Vagina (tissue), 2 donors: ENCODE measurements around the gene GINS3. TPM values are rescaled to one million over a fixed set of nuclear protein-coding genes. Genes with fewer than 3 reads are reported as not detected.

Experiments used
- DNase-seq, 2 donors: peaks; one replicate each; pipeline ENCODE4 v3.0.0-alpha.2; 2017; ENCODE audit errors: extremely low spot score in 2 of 2
- H3K27ac ChIP-seq: fragments of 200-600 bp; sonication (generic); one replicate; pipeline ENCODE4 v1.5.1; 2019
- H3K27me3 ChIP-seq: fragments of 200-600 bp; sonication (generic); one replicate; pipeline ENCODE4 v1.5.1; 2019
- H3K36me3 ChIP-seq, 2 donors: fragments of 200-600 bp; sonication (generic); one replicate each; pipeline ENCODE4 v1.5.1; 2017 to 2019
- H3K4me1 ChIP-seq: fragments of 200-600 bp; sonication (generic); one replicate; pipeline ENCODE4 v1.5.1; 2019
- H3K4me3 ChIP-seq, 2 donors: fragments of 200-600 bp; sonication (generic); 1 replicate in 1 of 2; 2 replicates in 1 of 2; pipeline ENCODE4 v1.5.1; 2016 to 2019
- H3K9me3 ChIP-seq: fragments of 200-600 bp; sonication (generic); one replicate; pipeline ENCODE4 v1.5.1; 2019
- POLR2A ChIP-seq, 2 donors: fragments of 450-650 bp; IDR thresholded peaks; one replicate each; pipeline ENCODE4 v1.6.1; 2017; ENCODE audit warnings: antibody characterized with exemption in 2 of 2, mild to moderate bottlenecking in 2 of 2, moderate library complexity in 2 of 2
- POLR2AphosphoS5 ChIP-seq, 2 donors: sonication (generic); formaldehyde crosslinking; IDR thresholded peaks; one replicate each; pipeline ENCODE4 v1.9.0; 2017; ENCODE audit warnings: antibody characterized with exemption in 2 of 2, mild to moderate bottlenecking in 2 of 2, low read depth in 1 of 2; ENCODE audit not compliant: insufficient read depth in 1 of 2
- intact Hi-C: fragments of 100-400 bp; cut with DNase I; formaldehyde crosslinking; loops from one replicate; pipeline ENCODE4 v1.15.1; 2023
- total RNA-seq: library from RNA; depleted of rRNA; stranded (reverse); fragments of >200 nt; gene quantifications from one replicate; pipeline ENCODE4 v1.2.3, GENCODE V29; 2016
- TF ChIP-seq, protein P1 (sequence below), 3 experiments: fragments of 450-650 bp in 2 of 3; fragments of 200-600 bp in 1 of 3; sonication (generic) in 1 of 3; IDR thresholded peaks; one replicate each; pipeline ENCODE4 v1.5.1; 2017 to 2019; ENCODE audit warnings: antibody characterized with exemption in 3 of 3, mild to moderate bottlenecking in 2 of 3, moderate library complexity in 2 of 3

The GINS3 gene
- total RNA-seq, 1 donor from 2014 or later: 7.4 TPM

DNA sequence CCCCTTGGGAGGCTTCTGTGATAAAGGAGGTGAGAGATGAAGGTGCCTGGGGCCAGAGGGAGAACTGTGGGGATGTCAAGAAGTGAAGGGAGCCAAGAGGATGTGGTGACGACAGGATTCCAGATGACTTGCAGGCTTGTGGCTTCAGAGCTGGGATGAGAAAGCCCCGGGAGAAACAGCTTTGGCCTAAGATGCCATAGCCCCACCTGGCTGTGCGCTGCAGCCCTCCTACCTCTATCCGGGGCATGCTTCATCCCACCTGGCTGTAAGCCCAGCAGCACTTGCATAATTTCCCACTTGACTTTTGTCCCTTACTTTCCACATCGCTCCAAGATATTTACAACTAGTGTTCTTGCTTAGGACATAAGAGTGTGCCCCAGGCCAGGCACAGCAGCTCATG, 29.3 kb downstream of the GINS3 start:
- H3K36me3 ChIP-seq: no peaks in the 10 kb centered on the region
- H3K4me1 ChIP-seq: no peaks in the 10 kb centered on the region
- no peak for DNase-seq
- H3K27me3 ChIP-seq: no peaks in the 10 kb centered on the region
- no peaks in the 10 kb centered on the region for H3K9me3 ChIP-seq
- no peak overlapping the region for H3K27ac ChIP-seq
- intact Hi-C loops: no loop called here
- no peak overlapping the region for H3K4me3 ChIP-seq
- TF ChIP-seq, protein P1, sequence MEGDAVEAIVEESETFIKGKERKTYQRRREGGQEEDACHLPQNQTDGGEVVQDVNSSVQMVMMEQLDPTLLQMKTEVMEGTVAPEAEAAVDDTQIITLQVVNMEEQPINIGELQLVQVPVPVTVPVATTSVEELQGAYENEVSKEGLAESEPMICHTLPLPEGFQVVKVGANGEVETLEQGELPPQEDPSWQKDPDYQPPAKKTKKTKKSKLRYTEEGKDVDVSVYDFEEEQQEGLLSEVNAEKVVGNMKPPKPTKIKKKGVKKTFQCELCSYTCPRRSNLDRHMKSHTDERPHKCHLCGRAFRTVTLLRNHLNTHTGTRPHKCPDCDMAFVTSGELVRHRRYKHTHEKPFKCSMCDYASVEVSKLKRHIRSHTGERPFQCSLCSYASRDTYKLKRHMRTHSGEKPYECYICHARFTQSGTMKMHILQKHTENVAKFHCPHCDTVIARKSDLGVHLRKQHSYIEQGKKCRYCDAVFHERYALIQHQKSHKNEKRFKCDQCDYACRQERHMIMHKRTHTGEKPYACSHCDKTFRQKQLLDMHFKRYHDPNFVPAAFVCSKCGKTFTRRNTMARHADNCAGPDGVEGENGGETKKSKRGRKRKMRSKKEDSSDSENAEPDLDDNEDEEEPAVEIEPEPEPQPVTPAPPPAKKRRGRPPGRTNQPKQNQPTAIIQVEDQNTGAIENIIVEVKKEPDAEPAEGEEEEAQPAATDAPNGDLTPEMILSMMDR (IDR thresholded peaks at IDR 0.05): no peak

DNA sequence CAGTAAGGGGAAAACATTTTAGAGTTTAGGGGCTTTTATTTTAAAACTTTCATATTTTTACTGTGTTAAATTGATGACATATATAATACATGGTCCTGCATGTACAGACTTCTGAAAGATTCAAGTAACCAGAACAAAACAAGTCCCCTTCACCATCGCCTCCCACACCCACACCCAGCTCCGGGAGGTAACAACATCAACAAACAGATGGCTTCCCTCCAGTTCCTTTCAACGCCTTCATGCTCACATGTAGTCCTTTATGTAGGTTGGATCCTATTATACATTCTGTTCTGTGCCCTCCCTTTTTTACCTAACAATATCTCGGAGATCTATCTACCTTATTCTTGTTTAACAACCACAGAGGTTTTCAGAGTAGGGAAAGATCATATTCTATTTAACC, 30.5 kb downstream of the GINS3 start:
- H3K4me1 ChIP-seq: no peaks in the 10 kb centered on the region
- no peak for DNase-seq
- no peak overlapping the region for H3K4me3 ChIP-seq
- no peak overlapping the region for H3K27ac ChIP-seq
- intact Hi-C loops: no loop called here
- H3K9me3 ChIP-seq: no peaks in the 10 kb centered on the region
- no peaks in the 10 kb centered on the region for H3K36me3 ChIP-seq
- TF ChIP-seq, protein P1 (IDR thresholded peaks at IDR 0.05): no peak
- TF ChIP-seq POLR2AphosphoS5 (IDR thresholded peaks at IDR 0.05; ENCODE audit: insufficient read depth in 1 of 2, low read depth in 1 of 2) (no peak), POLR2A (IDR thresholded peaks at IDR 0.05) (no peak)
- H3K27me3 ChIP-seq: no peaks in the 10 kb centered on the region

DNA sequence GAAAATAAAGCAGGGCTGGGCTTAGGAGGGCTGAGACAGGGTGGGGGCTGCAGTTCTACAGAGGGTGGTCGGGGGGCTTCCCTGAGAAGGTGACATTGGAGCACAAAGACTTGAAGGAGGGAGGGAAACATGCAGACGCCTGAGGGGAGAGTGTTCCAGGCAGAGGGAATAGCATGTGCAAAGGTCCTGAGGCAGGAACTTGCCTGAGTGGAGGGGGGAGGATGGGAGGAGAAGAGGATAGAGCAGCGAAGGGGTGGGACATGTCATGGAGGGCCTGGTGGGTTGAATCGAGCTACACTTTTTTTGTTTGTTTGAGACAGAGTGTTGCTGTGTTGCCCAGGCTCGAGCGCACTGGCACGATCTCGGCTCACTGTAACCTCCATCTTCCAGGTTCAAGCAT, 33.0 kb downstream of the GINS3 start:
- no peaks in the 10 kb centered on the region for H3K9me3 ChIP-seq
- no peaks in the 10 kb centered on the region for H3K27me3 ChIP-seq
- TF ChIP-seq, protein P1 (IDR thresholded peaks at IDR 0.05): no peak
- H3K4me3 ChIP-seq: no peak overlapping the region
- H3K27ac ChIP-seq: no peak overlapping the region
- no peaks in the 10 kb centered on the region for H3K36me3 ChIP-seq
- intact Hi-C loops: no loop called here
- no peak for DNase-seq
- no peaks in the 10 kb centered on the region for H3K4me1 ChIP-seq

DNA sequence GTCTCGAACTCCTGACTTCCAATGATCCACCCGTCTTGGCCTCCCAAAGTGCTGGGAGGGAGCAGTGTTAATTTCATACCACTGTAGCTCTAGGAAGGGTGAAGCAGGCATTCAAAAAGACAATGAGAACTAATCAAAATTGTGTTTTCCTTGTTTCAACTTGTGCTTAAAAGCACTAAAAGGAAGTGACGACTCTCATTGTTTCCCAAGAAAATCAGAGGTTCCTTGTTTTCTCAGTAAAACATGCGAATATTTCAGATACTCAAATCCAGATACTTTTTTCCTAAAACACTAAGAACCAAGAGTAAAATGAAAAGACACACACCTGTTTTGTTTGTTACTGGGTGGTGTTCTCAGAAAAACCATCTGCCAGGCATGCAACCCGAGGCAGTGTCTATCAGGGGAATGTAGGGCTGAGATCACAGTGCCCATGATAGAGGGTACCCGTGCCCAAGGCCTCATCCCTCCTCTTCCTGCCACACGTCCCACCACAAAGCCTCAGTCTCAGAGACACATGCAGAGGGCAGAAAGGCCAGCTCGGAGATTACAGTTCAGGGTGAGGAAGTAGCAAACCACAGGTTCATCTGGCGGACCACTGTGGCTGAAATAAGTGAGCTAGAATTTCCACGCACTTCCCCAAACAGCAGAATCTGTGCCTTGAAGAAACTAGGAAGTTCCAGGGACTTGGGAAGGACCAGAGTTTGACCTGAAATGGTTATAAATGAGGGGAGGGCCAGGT, 33.7 kb downstream of the GINS3 start:
- Histone ChIP-seq H3K27ac (no peak overlapping the region), H3K9me3 (no peaks in the 10 kb centered on the region), H3K36me3 (no peaks in the 10 kb centered on the region), H3K4me3 (no peak overlapping the region), H3K27me3 (no peaks in the 10 kb centered on the region), H3K4me1 (no peaks in the 10 kb centered on the region)
- no peak for DNase-seq
- intact Hi-C loops: no loop called here
- TF ChIP-seq, protein P1 (IDR thresholded peaks at IDR 0.05): no peak
- TF ChIP-seq POLR2A (IDR thresholded peaks at IDR 0.05): no peak
- no peak for TF ChIP-seq POLR2AphosphoS5 (IDR thresholded peaks at IDR 0.05; ENCODE audit: insufficient read depth in 1 of 2, low read depth in 1 of 2)

DNA sequence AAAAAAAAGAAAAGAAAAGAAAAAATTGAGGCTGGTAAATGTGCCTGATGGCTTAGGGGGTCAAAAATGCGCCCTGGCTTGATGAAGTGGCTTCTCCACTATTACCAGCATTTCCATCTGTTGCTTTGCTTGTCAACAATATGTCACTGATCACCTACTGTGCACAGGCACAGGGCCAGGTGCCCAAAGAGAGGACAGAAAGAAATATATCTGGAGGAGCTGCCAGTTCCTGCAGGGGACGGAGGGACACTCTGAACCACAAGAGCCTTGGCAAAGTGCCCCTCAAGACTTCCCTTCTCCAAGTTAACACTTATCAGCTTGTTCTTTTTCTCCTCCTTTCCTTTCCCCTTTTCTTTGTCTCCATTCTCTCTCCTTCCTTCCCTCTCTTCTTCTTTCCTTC, 34.7 kb downstream of the GINS3 start:
- no peaks in the 10 kb centered on the region for H3K9me3 ChIP-seq
- H3K27ac ChIP-seq: no peak overlapping the region
- DNase-seq: no peak
- H3K4me3 ChIP-seq: no peak overlapping the region
- TF ChIP-seq, protein P1 (IDR thresholded peaks at IDR 0.05): no peak
- TF ChIP-seq POLR2AphosphoS5 (IDR thresholded peaks at IDR 0.05; ENCODE audit: insufficient read depth in 1 of 2, low read depth in 1 of 2) (no peak), POLR2A (IDR thresholded peaks at IDR 0.05) (no peak)
- intact Hi-C loops: no loop called here
- H3K36me3 ChIP-seq: no peaks in the 10 kb centered on the region
- no peaks in the 10 kb centered on the region for H3K27me3 ChIP-seq
- H3K4me1 ChIP-seq: peaks cover 5% of the 10 kb centered on the region
